CD14-positive monocyte (primary cell): ENCODE data around the gene REV3L. TPM values are rescaled to one million over a fixed set of nuclear protein-coding genes. Genes with fewer than 3 reads are reported as not detected.
A peak's percentile ranks its signal among the peaks of the same experiment; 100 is the strongest.

Experiments used
- DNase-seq, 3 donors: peaks; one replicate each; pipeline ENCODE4 v3.0.0-alpha.2; 2011 to 2022
- H2AFZ ChIP-seq: 2 replicates; pipeline ENCODE4 v1.6.0; 2012; ENCODE audit warnings: mild to moderate bottlenecking, low read depth, low read length, inconsistent platforms; ENCODE audit not compliant: insufficient read depth, poor library complexity, severe bottlenecking
- H3K27ac ChIP-seq, 2 donors: 1 replicate in 1 of 2; 2 replicates in 1 of 2; pipeline ENCODE4 v1.5.1; 2012 to 2013; ENCODE audit warnings: low read length in 2 of 2, control low read depth in 1 of 2, inconsistent platforms in 1 of 2, low read depth in 1 of 2, mild to moderate bottlenecking in 1 of 2
- H3K27me3 ChIP-seq, 2 donors: one replicate each; pipeline versions ENCODE4 v1.6.0 to v1.6.1; 2011 to 2013; ENCODE audit warnings: low read length in 2 of 2; ENCODE audit not compliant: control insufficient read depth in 2 of 2, insufficient read depth in 2 of 2
- H3K36me3 ChIP-seq, 2 donors: replicated peaks in 1 of 2; 1 replicate in 1 of 2; 2 replicates in 1 of 2; pipeline versions ENCODE4 v1.5.1 to v1.6.1; 2012 to 2013; ENCODE audit warnings: low read length in 2 of 2, control low read depth in 1 of 2, inconsistent platforms in 1 of 2, mild to moderate bottlenecking in 1 of 2; ENCODE audit not compliant: insufficient read depth in 2 of 2, control insufficient read depth in 1 of 2
- H3K4me1 ChIP-seq, 2 donors: 1 replicate in 1 of 2; 2 replicates in 1 of 2; pipeline versions ENCODE4 v1.5.1 to v1.6.1; 2012 to 2013; ENCODE audit warnings: low read length in 2 of 2, control low read depth in 1 of 2, inconsistent platforms in 1 of 2, mild to moderate bottlenecking in 1 of 2, moderate library complexity in 1 of 2; ENCODE audit not compliant: insufficient read depth in 2 of 2, control insufficient read depth in 1 of 2
- H3K4me2 ChIP-seq: replicated peaks from 2 replicates; pipeline ENCODE3; 2012; ENCODE audit warnings: low read length, moderate library complexity, mild to moderate bottlenecking; ENCODE audit not compliant: poor library complexity, severe bottlenecking; ENCODE audit errors: extremely low read depth
- H3K4me3 ChIP-seq, 3 experiments: fragments of 200-600 bp in 1 of 3; sonication (generic) in 1 of 3; replicated peaks in 1 of 3; 1 replicate in 2 of 3; 2 replicates in 1 of 3; pipeline ENCODE4 v1.5.1; 2011 to 2013; ENCODE audit warnings: low read length in 3 of 3, mild to moderate bottlenecking in 3 of 3, control low read depth in 2 of 3, low read depth in 2 of 3, inconsistent platforms in 1 of 3, moderate library complexity in 1 of 3
- H3K79me2 ChIP-seq: 2 replicates; pipeline ENCODE4 v1.6.0; 2012; ENCODE audit warnings: mild to moderate bottlenecking, control low read depth, inconsistent platforms, low read length, moderate library complexity; ENCODE audit not compliant: insufficient read depth
- H3K9ac ChIP-seq: 2 replicates; pipeline ENCODE4 v1.6.0; 2017; ENCODE audit warnings: low read length, mild to moderate bottlenecking; ENCODE audit not compliant: insufficient read depth, poor library complexity, severe bottlenecking
- H3K9me3 ChIP-seq, 2 donors: replicated peaks in 1 of 2; 1 replicate in 1 of 2; 2 replicates in 1 of 2; pipeline versions ENCODE4 v1.5.1 to v1.6.1; 2012 to 2013; ENCODE audit warnings: low read length in 2 of 2, control low read depth in 1 of 2; ENCODE audit not compliant: control insufficient read depth in 1 of 2, insufficient read depth in 1 of 2
- H4K20me1 ChIP-seq: 2 replicates; pipeline ENCODE4 v1.6.0; 2012; ENCODE audit warnings: mild to moderate bottlenecking, low read length, control low read depth, moderate library complexity; ENCODE audit not compliant: insufficient read depth
- H3K27ac Mint-ChIP-seq, 7 donors: one replicate each; pipeline ENCODE4 v1.8.0; 2020; ENCODE audit warnings: mild to moderate bottlenecking in 7 of 7, mixed read lengths in 7 of 7, moderate library complexity in 6 of 7, inconsistent platforms in 2 of 7
- H3K27me3 Mint-ChIP-seq, 3 donors: one replicate each; pipeline ENCODE4 v1.8.0; 2021 to 2022; ENCODE audit warnings: low read depth in 3 of 3, mild to moderate bottlenecking in 3 of 3, mixed read lengths in 3 of 3, moderate library complexity in 3 of 3, inconsistent platforms in 1 of 3
- H3K36me3 Mint-ChIP-seq, 2 donors: one replicate each; pipeline ENCODE4 v1.8.0; 2020; ENCODE audit warnings: mixed read lengths in 2 of 2, inconsistent platforms in 1 of 2, mild to moderate bottlenecking in 1 of 2
- H3K4me1 Mint-ChIP-seq: one replicate; pipeline ENCODE4 v1.8.0; 2020; ENCODE audit warnings: mild to moderate bottlenecking, mixed read lengths
- H3K4me3 Mint-ChIP-seq, 2 donors: one replicate each; pipeline ENCODE4 v1.8.0; 2020; ENCODE audit warnings: mild to moderate bottlenecking in 2 of 2, mixed read lengths in 2 of 2, moderate library complexity in 1 of 2
- H3K9me3 Mint-ChIP-seq, 7 donors: one replicate each; pipeline ENCODE4 v1.8.0; 2020 to 2022; ENCODE audit warnings: mixed read lengths in 7 of 7, mild to moderate bottlenecking in 6 of 7, moderate library complexity in 6 of 7, inconsistent platforms in 2 of 7
- CTCF ChIP-seq: fragments of 200-600 bp; IDR thresholded peaks from one replicate; pipeline ENCODE4 v1.8.0; 2022; ENCODE audit warnings: antibody characterized with exemption, mild to moderate bottlenecking
- WGBS: methylation state at CpG from one replicate; pipeline ENCODE4 v1.1.5; 2013; ENCODE audit warnings: missing lambda C conversion rate; ENCODE audit not compliant: insufficient coverage; 5-methylcytosine and 5-hydroxymethylcytosine counted together
- intact Hi-C, 2 donors: fragments of 100-400 bp; cut with micrococcal nuclease; formaldehyde crosslinking; loops; one replicate each; pipeline versions ENCODE4 v1.15.0 to v1.15.1; 2023
- polyA plus RNA-seq, 3 donors: library from polyadenylated mRNA; depleted of rRNA in 1 of 3; unstranded in 2 of 3; stranded (reverse) in 1 of 3; fragments of 300-500 nt in 2 of 3; fragments of >200 nt in 1 of 3; fragmentation: Illumina TruSeq in 2 of 3; gene quantifications; 1 replicate in 2 of 3; 2 replicates in 1 of 3; pipeline ENCODE4 v1.2.3, GENCODE V29; 2012 to 2021

The REV3L gene
- polyA plus RNA-seq, 3 donors, result 3.4 to 5.7 (median 4.9) TPM

- peak overlapping the region in 2 of 7 donors; percentile 85 to 86 for H3K27ac Mint-ChIP-seq
- peak overlapping the region in 1 of 2 donors; percentile 82 for H3K27ac ChIP-seq
- no peaks in the 10 kb centered on the region for H3K9me3 Mint-ChIP-seq
- peaks cover 4 to 9% of the 10 kb centered on the region in 2 donors for H3K36me3 Mint-ChIP-seq
- H3K27me3 ChIP-seq, result no peaks in the 10 kb centered on the region
- H3K9ac ChIP-seq, result no peak overlapping the region
- TF ChIP-seq CTCF, result no peak
- no peak overlapping the region for H2AFZ ChIP-seq
- H3K4me3 ChIP-seq, result peak overlapping the region in 1 of 3 experiments; percentile 29
- H3K9me3 ChIP-seq, result no peaks in the 10 kb centered on the region
- DNase-seq, result peak; percentile 67 to 91 (median 81)
- H3K27me3 Mint-ChIP-seq, result no peaks in the 10 kb centered on the region
- H3K79me2 ChIP-seq, result peaks cover 10% of the 10 kb centered on the region
- WGBS, result no CpG with 5 or more reads among the region's 4 CpGs
- intact Hi-C loops, result no loop called here
- peaks cover 49 to 55% of the 10 kb centered on the region in 2 donors for H3K4me1 ChIP-seq
- peak overlapping the region; percentile 1 to 43 for H3K4me3 Mint-ChIP-seq
- H3K36me3 ChIP-seq, result peaks cover 2 to 9% of the 10 kb centered on the region in 2 donors
- H3K4me1 Mint-ChIP-seq, result peaks cover 39% of the 10 kb centered on the region
- H4K20me1 ChIP-seq, result no peaks in the 10 kb centered on the region
- peak overlapping the region; percentile 51 for H3K4me2 ChIP-seq
Measured at GRCh38 chr6:111411978-111412566, 70.9 kb downstream of the REV3L start.

- peaks cover 4 to 10% of the 10 kb centered on the region in 2 donors for H3K36me3 Mint-ChIP-seq
- no peaks in the 10 kb centered on the region for H3K27me3 Mint-ChIP-seq
- peak overlapping the region in 1 of 3 experiments; percentile 34 for H3K4me3 ChIP-seq
- intact Hi-C loops, result no loop called here
- H3K27me3 ChIP-seq, result no peaks in the 10 kb centered on the region
- H3K9ac ChIP-seq, result peak overlapping the region; percentile 24
- peak overlapping the region; percentile 5 to 82 for H3K27ac ChIP-seq
- H3K4me2 ChIP-seq, result peak overlapping the region; percentile 45
- TF ChIP-seq CTCF, result no peak
- peaks cover 2 to 9% of the 10 kb centered on the region in 2 donors for H3K36me3 ChIP-seq
- WGBS, result 82% methylated on average over 2 of the region's 4 CpGs
- H3K9me3 ChIP-seq, result no peaks in the 10 kb centered on the region
- no peak overlapping the region for H3K4me3 Mint-ChIP-seq
- H3K79me2 ChIP-seq, result peaks cover 10% of the 10 kb centered on the region
- peaks cover 44% of the 10 kb centered on the region for H3K4me1 Mint-ChIP-seq
- no peaks in the 10 kb centered on the region for H4K20me1 ChIP-seq
- H2AFZ ChIP-seq, result no peak overlapping the region
- H3K4me1 ChIP-seq, result peaks cover 58 to 65% of the 10 kb centered on the region in 2 donors
- no peak for DNase-seq
- peak overlapping the region; percentile 72 to 92 (median 85) for H3K27ac Mint-ChIP-seq
- H3K9me3 Mint-ChIP-seq, result no peaks in the 10 kb centered on the region
Measured at GRCh38 chr6:111411046-111411445, 72.0 kb downstream of the REV3L start.
